GM19099 (cell line): ENCODE measurements around the gene TEDC2.

Source experiments
- POLR2A ChIP-seq: IDR thresholded peaks from 3 replicates; pipeline ENCODE4 v1.6.1; 2011; ENCODE audit warnings: low read depth; ENCODE audit not compliant: insufficient read length; ENCODE audit errors: extremely low read depth

The TEDC2 gene

DNA sequence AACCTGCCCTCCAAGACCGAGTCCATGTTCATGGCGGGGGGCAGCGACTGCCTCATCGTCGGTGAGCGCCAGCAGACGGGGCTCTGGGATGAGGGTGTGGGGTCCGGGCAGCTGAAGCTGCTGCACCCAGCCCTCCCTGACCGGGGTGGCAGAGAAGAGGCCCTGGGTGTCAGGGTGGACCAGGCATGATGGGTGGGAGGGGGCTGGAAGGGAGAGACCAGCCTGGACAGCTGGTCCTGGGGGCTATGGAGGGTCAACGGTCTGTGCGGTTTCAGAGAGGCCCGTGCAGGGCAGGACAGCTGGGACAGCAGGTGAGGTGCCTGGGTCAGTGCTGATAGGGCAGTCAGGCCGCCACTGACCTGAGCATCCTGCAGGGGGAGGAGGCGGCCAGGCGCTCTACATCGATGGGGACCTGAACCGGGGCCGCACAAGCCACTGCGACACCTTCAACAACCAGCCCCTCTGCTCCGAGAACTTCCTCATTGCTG, 40.6 kb downstream of the TEDC2 start:
- TF ChIP-seq POLR2A: no peak

DNA sequence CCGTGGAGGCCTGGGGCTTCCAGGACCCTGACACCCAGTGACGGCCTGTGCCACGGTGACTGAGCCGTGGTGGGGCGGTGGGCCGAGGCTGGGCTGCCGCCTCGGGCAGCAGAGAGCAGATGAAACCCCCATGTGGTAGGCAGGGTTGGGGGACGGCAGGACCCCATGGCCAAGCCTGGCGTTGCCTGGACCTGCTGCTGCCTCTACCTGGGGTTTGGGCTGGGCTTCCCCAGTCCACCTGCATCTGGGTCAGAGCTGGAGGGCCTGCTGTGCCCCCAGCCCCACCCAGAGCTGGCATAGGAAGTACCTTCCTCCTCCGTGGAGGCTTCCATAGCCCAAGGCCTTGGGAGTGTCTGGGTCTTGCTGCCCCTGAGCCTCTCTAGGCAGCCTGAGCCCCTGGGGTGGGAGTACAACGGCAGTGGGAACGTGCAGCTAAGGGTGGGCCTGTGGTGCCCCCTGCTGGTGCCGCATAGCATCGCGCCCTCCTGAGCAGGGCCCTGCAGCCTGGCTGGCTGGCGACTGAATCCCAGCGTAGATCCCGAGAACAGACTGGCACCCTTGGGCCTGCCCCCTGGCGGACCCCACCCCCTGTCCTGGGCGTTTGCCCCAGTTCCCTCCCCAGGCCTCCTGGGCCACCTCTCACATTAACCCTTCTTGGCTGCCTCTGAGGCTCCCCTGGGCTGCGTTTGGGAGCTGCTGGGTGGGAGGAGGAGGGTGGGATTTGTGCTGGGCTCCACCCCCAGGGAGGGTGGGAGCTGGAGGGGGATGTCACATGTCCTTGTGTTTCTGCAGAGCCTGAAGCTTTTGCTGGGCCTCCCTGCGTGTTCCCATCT, 41.2 kb downstream of the TEDC2 start:
- no peak for TF ChIP-seq POLR2A

DNA sequence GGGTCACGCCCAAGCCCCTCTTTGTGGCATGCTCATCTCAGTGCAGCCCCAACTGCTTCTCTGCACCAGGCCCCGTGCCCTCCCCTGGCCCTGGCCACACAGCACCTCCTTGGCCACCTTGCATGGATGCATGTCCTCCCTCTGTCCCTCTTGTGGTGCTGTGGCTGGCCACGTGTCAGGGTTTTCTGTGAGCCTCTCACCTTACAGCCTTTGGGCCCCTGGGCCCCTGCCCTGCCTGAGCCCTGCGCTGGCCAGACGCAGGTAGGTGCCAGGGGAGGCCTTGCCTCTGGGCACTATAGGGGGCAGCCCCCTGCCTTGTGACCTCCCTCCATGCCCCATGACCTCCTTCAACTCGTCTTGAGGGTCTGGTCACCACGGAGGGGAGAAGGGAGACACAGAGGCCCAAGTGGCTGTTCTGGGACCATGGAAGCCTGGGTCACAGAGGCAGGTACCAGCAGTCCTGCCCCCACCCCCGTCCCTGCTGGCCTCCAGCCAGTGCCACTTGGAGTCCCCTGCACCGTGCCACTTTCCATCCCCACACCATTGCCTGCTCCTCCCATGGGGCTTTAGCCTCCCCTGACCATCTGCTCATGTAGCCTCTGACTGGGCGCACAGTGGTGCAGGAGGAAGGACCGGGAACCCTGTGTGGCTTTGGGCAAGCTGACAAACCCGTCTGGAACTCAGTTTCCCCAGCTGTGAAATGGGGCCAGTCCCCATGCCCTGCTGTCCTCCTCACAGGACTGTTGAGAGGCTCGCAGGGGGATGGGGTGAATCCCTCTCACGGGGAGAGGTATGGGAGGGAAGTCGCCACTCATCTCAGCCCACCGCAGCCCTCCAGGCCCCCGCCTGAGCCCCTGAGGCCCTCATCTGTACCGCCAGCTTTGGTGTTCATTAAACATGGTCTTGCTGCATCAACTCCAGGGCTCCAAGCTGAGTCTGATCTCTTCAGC, 42.3 kb downstream of the TEDC2 start:
- no peak for TF ChIP-seq POLR2A

DNA sequence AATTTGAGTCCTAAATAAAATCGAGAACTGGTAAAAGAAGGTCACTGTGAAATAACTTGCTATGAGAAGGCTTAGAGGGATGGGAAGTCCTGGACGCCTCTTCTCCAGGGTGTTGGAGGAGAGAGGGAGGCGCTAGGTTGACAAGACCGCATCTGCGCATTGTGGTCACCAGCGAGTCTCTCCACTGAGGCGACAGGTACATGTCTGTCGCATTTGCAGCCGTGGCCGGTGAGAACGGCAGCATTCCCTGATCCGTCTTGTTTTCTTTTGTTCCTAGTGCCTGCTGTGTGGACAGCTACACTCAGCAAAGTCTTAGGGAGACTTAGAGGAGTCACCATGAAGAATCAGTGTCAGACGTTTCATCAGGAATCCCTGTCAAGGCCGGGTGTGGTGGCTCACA, 45.8 kb downstream of the TEDC2 start:
- TF ChIP-seq POLR2A: no peak

DNA sequence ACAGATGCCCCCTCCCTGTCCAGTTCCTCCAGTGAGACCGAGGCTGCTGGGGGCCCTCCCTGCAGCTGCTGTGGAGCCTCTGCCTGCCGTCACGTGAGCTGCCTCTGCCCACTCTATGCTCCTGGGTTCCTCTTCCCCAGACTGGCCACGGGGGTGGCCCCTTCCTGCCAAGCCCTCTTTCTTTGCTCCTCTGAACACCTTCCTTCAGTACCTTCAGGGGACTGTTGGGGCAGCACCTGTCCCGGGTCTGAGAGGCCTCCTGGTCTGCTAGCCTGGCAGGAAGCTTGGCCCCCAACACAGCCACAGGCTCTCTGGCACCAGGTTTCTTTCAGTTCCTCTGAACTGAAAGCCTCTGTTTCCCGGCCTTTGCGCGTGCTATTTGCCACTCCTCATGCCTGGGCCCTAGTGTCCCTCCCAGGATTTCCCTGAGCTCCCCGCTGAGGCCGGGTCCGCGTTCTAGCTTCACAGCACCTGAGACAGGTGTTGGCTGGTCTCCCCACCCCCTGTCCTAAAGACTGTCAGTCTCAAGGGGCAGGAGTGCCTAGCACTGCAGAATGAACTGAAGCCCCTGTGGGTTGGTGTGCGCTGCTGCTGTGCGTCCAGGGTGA, 47.2 kb downstream of the TEDC2 start:
- TF ChIP-seq POLR2A: peak; percentile 31

DNA sequence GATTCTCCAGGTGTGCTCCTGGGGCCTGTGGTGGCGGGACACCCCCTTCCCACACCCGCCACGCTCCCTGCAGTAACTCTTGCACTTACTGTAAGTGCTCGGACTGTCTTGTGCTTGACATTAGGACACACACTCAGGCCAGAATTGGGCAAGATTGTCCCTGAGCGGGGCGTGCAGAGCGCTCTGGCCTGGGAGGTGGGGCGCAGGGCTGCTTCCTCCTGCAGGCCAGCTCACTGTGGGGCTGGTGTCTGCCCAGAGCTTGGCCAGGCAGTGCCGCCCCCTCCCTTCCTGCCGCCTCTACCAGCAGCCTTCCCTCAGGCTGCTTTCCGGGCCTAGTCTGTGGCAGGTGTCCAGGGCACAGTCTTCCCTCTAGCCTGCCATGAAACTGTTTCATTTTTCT, 47.8 kb downstream of the TEDC2 start:
- no peak for TF ChIP-seq POLR2A

DNA sequence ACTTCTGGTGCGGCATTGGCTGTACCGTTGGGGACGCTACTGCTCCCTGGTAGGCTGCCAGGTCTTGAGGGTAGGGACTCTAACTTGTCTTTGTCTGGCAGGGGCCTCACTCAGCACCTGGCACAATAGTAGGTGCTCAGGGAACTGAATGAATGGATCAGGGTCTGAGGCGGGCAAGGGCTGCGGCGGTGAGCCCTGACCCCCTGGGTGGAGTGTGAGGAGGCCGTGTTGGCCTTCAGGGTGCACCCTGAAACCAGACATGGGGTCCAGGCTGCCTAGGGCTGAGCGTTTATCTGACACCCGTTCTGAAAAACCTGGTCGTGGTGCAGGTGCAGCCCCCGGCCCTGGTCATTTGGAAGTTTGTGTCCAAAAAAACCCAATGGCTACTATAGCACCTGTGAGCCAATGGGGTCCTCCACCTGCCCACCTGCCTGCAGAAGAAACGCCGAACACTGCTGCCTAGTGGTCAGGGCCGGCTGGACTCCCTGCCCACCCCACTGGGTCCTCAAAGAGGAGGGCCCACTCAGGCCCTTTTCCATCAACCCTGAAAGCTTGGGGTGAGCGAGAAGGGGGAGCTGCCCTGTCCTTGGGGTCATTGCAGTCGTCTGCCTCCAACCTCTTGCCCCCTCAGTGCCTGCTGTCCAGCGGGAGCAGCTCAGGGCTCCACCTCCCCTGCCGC, 49.0 kb downstream of the TEDC2 start:
- TF ChIP-seq POLR2A: no peak

DNA sequence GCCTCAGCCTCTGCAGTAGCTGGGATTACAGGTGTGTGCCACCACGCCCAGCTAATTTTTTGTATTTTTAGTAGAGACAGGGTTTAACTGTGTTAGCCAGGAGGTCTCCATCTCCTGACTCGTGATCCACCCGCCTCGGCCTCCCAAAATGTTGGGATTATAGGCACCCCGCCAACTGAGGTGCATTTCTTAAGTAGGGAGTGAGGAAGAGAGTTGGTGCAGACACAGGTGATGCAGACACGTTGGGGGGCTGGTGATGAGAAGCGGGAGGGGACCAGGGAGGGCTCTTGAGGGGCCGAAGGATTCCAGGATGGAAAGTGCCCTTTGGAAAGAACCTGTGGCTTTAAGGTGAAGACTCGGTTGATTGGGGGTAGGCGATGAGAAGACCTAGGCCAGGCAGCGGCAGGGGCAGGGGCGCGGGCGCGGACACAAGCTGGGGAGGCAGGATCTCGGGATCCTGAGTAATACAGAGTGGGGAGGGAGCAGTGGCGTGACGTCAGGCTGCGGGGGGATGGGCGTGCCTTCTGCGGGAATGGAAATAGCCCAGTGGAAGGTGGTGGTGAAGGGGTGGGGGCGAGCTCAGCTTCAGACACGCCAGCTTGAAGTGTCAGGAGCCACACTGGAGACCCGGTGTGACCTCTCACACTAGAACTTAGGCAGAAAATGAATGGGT, 51.4 kb downstream of the TEDC2 start:
- no peak for TF ChIP-seq POLR2A

DNA sequence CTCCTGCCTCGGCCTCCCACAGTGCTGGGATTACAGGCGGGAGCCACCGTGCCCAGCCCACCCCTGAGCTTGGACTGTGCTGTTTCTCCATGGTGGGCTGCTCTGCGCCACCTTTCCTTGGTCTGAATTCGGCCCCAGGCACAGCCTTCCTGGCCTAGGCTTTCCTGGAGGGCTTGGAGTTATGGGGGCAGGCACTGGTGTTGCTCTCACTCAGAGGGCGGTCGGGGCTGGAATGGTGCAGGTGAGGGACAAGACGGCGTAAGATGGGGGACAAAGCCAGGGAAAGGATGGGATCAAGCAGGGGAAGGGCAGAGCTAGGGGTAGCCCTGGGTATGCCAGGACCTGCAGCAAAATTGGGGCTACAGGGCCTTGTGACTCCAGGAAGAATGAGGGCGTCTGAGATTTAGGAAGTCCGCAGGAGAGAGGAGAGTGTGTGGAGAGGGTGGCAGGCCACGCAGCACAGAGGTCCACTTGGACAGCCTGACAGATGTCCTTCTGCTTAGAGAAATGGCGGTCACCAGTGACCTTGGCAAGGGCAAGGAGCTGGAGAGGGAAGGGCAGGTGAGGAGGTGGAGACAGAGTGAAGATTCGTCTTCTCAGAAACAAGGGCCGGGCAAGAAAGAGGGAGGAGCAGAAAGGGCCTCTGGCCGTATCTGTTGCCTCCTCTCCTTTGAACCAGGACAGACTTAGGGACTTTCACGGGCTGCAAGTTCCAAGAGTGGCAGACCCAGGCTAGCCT, 52.3 kb downstream of the TEDC2 start:
- no peak for TF ChIP-seq POLR2A

DNA sequence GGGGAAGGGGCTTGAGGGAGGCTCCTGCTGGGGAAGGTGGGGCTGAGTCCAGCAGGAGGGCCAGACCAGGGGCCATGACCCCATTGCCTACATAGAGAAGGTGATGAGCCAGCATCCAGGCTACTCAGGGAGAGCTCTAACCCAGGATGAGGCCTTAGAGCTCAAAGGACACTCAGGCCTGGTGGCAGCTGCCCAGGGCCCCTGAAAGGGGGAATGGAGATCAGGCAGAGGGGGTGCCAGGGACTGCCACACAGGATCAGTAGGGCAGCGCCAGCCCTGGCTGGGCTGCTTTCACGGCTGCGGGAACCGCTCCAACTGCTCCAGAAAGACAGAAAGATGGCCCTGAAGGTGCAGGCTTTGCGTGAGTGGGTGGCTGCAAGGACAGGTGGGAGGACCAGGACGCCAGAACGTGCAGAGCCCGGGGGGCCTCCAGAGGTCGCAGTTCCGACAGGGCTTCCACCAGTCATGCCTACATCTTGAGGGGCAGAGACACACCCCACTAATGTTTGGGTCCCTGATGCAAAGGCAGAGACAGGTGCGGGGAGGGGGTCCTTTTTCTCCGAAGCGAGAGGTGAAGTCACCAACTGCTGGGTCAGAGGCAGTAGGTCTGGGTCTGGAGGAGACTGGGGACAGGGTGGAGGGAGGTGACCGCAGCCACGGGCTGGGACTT, 53.0 kb downstream of the TEDC2 start:
- no peak for TF ChIP-seq POLR2A

DNA sequence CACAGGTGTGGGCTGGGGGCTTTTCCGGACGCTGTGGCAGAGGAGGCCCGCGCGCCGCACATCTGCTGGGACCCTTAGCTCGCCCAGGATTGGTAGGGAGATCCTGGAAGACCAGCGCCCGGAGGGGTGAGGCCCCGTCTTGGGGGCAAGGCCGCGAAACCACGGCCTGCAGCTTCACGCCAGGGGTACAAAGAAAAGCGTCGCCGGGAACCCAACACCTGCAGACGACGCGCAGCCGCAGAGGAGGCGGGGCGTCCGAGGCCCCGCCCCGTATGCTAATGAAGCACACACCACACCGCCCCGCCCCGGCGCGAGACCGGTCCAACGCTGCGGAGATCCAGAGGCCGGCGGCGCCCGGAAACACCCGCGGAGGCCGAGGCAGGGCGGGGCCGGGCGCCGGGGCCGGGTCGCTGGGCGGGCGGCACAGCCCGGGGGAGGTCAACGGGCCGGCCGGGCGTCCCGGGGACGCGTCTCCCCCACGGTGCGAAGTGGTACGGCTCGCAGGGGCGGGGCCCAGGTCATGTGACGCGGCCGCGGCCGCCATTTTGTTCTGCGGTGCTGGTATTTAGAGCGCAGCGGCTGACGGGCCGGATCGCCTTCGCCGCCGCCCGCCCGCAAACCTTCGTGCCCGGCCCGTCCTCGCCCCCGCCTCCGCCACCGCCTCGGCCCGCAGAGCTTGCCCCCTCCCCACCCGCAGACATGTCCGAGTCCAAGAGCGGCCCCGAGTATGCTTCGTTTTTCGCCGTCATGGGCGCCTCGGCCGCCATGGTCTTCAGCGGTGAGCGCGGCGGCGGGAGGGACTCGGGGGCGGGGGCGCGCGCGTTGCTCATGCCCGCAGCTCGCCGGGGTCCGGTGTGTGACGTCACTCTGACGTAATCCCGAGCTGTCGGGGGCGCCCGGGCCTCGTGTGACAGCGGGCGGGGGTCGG, 53.8 kb downstream of the TEDC2 start, which contains the start of gene ATP6V0C:
TSS of gene ATP6V0C (plus strand) at position 548 of the 928 bp plus-strand sequence. CDS start at position 700, 152 bp downstream.
- TF ChIP-seq POLR2A: peak; percentile 94
